H1 (cell line): ENCODE results near the gene SLC35B1. TPM values are rescaled to one million over a fixed set of nuclear protein-coding genes. Genes with fewer than 3 reads are reported as not detected.
A peak's percentile ranks its signal among the peaks of the same experiment; 100 is the strongest.

Experiments
- CHD2 ChIP-seq: IDR thresholded peaks from 2 replicates; pipeline ENCODE4 v1.6.1; 2012; ENCODE audit warnings: low read length, improper control_type of control experiment
- CHD7 ChIP-seq: fragments of 300-600 bp; sonication (generic); IDR thresholded peaks from 2 replicates; pipeline ENCODE4 v1.7.1; 2012; ENCODE audit warnings: low read length, moderate library complexity, mild to moderate bottlenecking, inconsistent platforms; ENCODE audit not compliant: insufficient replicate concordance
- CREB1 ChIP-seq: IDR thresholded peaks from 2 replicates; pipeline ENCODE4 v1.6.1; 2012; ENCODE audit warnings: inconsistent platforms
- FOSL1 ChIP-seq: IDR thresholded peaks from 2 replicates; pipeline ENCODE4 v1.6.1; 2011; ENCODE audit warnings: mild to moderate bottlenecking, low read depth, low read length, moderate library complexity; ENCODE audit not compliant: insufficient read depth
- SIN3A ChIP-seq, 2 experiments: IDR thresholded peaks in 1 of 2; conservative IDR thresholded peaks in 1 of 2; 2 replicates each; pipeline ENCODE4 v1.6.1; 2011 to 2012; ENCODE audit warnings: low read length in 2 of 2, improper control_type of control experiment in 1 of 2, low read depth in 1 of 2, mild to moderate bottlenecking in 1 of 2
- SRF ChIP-seq: IDR thresholded peaks from 2 replicates; pipeline ENCODE4 v1.6.1; 2011; ENCODE audit warnings: mild to moderate bottlenecking, low read depth, low read length, moderate library complexity
- TCF12 ChIP-seq: IDR thresholded peaks from 2 replicates; pipeline ENCODE4 v1.6.1; 2011; ENCODE audit warnings: low read depth, mild to moderate bottlenecking, low read length
- USF2 ChIP-seq: IDR thresholded peaks from 2 replicates; pipeline ENCODE4 v1.6.1; 2011; ENCODE audit warnings: low read length, improper control_type of control experiment
- polyA plus RNA-seq, 7 experiments: library from polyadenylated mRNA; depleted of rRNA in 3 of 7; stranded (reverse) in 5 of 7; unstranded in 2 of 7; fragments of >200 nt in 5 of 7; fragments of 200-250 nt in 2 of 7; gene quantifications; 1 replicate in 5 of 7; 2 replicates in 1 of 7; 4 replicates in 1 of 7; pipeline versions ENCODE4 v1.2.1 to v1.2.3, GENCODE V29; 2011 to 2013; ENCODE audit warnings: missing spikeins in 2 of 7, mixed read lengths in 2 of 7
- total RNA-seq: library from RNA; stranded (reverse); fragmentation: NEBNext Ultra II Directional; extraction: Animal tissue kit (Norgen Biotek cat#: 25700); gene quantifications from 2 replicates; pipeline ENCODE4 v1.2.1, GENCODE V29; 2021

Gene SLC35B1
- total and polyA plus RNA-seq, 2 of the 8 experiments (the other 6 are each of a cell fraction or from before 2014, with no cell fraction given) = 56.5 to 87.7 TPM

DNA sequence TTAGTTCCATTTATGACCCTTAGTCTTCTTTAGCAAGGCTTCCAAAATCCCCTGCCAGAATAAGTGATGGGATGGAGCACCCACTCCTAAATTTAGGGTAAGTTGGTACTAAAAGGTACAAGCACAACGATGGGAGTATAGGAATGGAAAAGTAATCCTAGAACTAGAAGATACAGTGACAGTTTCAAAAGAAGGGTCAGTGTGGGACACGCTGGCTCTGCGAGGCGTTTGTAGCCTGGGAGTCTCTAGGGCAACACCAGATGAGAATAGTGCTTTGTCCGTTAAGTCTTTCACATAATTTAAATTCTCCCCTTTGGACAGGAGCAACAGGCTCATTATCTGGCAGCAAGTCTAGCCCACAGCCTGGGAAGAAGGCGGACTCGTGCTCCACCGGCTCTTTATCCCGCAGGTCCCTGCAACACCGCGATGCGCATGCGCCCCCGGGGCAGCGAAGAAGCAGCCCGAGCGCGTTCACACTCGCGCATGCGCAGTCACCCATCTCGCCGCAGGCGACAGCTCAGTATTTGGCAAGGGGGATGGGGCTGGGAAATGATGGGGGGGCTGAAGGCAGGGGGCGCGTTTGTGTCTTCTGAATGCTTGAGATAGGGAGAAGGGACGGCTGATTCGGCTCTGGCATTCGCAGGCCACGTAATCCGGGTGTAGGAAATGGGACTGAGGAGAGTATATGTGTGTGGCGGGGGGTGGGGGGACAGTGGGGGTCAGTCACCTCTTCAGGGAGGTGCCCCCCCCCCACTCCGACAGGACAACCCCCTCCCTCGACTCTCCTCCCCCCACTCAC lies 30.4 kb downstream of the SLC35B1 start (continued):
- TF ChIP-seq CHD7 (no peak), FOSL1 (no peak), CHD2 (no peak), SRF (no peak), CREB1 (no peak), USF2 (no peak), TCF12 (no peak), SIN3A (conservative IDR thresholded peaks at IDR 0.05 in 1 of 2, IDR thresholded peaks at IDR 0.05 in 1 of 2; ENCODE audit: low read depth in 1 of 2, low read length in 2 of 2) (0 out of 4 replicates have a peak, but pooled peaks have one; percentile 45 to 61)
